Endothelial cell of umbilical vein (primary cell): Measurements from ENCODE around the gene MAP4K2. TPM values are rescaled to one million over a fixed set of nuclear protein-coding genes. Genes with fewer than 3 reads are reported as not detected.

ENCODE experiments used
- BruUV-seq: library from RNA; stranded (reverse); fragments of 400-500 nt; replicated peaks from 2 replicates; lab custom pipeline; 2021; lab: Mats Ljungman, UMichigan
- CTCF ChIA-PET: fragments of 300-600, 350-600 bp; sonication (Branson Sonifier 250); formaldehyde crosslinking; loops from one replicate; lab custom pipeline; 2021; ENCODE audit warnings: antibody characterized with exemption, inconsistent platforms; lab: Charles Lee
- POLR2A ChIA-PET: fragments of 300-600, 350-600 bp; sonication (Branson Sonifier 250); formaldehyde crosslinking; loops from one replicate; lab custom pipeline; 2021; ENCODE audit warnings: antibody characterized with exemption, inconsistent platforms; lab: Charles Lee
- DNase-seq: peaks from one replicate; pipeline ENCODE4 v3.0.0-alpha.2; 2011; ENCODE audit warnings: low read depth, low spot score
- FAIRE-seq: peaks from 2 replicates; lab custom pipeline; 2011; peaks lifted over from hg19 to GRCh38; lab: Jason Lieb, UNC
- H2AFZ ChIP-seq: 2 replicates; pipeline ENCODE4 v1.6.0; 2012; ENCODE audit warnings: low read depth, low read length, control low read depth, inconsistent platforms
- H3K27ac ChIP-seq: 2 replicates; pipeline ENCODE4 v1.5.1; 2011; ENCODE audit warnings: low read depth, mild to moderate bottlenecking, control low read depth, low read length, moderate library complexity; ENCODE audit not compliant: insufficient read depth
- H3K27me3 ChIP-seq, 2 experiments: 2 replicates each; pipeline versions ENCODE4 v1.6.0 to v1.6.1; 2011; ENCODE audit warnings: low read length in 2 of 2, mixed read lengths in 1 of 2; ENCODE audit not compliant: control insufficient read depth in 2 of 2, insufficient read depth in 2 of 2
- H3K36me3 ChIP-seq, 2 experiments: 2 replicates in 1 of 2; 3 replicates in 1 of 2; pipeline ENCODE4 v1.5.1; 2011; ENCODE audit warnings: low read length in 2 of 2, mild to moderate bottlenecking in 1 of 2, moderate library complexity in 1 of 2; ENCODE audit not compliant: control insufficient read depth in 2 of 2, insufficient read depth in 2 of 2; ENCODE audit errors: extremely low read depth in 1 of 2
- H3K4me1 ChIP-seq: 3 replicates; pipeline ENCODE4 v1.5.1; 2011; ENCODE audit warnings: mild to moderate bottlenecking, low read length; ENCODE audit not compliant: control insufficient read depth, insufficient read depth; ENCODE audit errors: extremely low read depth
- H3K4me2 ChIP-seq: 2 replicates; pipeline ENCODE4 v1.6.1; 2011; ENCODE audit warnings: low read length, control low read depth, mixed read lengths; ENCODE audit not compliant: insufficient read depth
- H3K4me3 ChIP-seq, 3 experiments: fragments of 200-600 bp in 1 of 3; sonication (generic), shearing (Covaris generic) in 1 of 3; replicated peaks in 1 of 3; 2 replicates each; pipeline ENCODE4 v1.5.1; 2011 to 2016; ENCODE audit warnings: control low read depth in 3 of 3, low read length in 3 of 3, mild to moderate bottlenecking in 2 of 3, inconsistent platforms in 1 of 3, low read depth in 1 of 3, moderate library complexity in 1 of 3; ENCODE audit not compliant: insufficient read depth in 1 of 3
- H3K79me2 ChIP-seq: 2 replicates; pipeline ENCODE4 v1.6.0; 2012; ENCODE audit warnings: low read length, inconsistent platforms; ENCODE audit not compliant: control insufficient read depth, insufficient read depth
- H3K9ac ChIP-seq: replicated peaks from 2 replicates; pipeline ENCODE3; 2011; ENCODE audit warnings: low read length, control low read depth; ENCODE audit not compliant: insufficient read depth; ENCODE audit errors: extremely low read depth
- H3K9me1 ChIP-seq: replicated peaks from 3 replicates; pipeline ENCODE4 v1.6.0; 2011; ENCODE audit warnings: mild to moderate bottlenecking, low read length; ENCODE audit not compliant: control insufficient read depth, insufficient read depth; ENCODE audit errors: extremely low read depth
- H3K9me3 ChIP-seq: replicated peaks from 2 replicates; pipeline ENCODE4 v1.5.1; 2012; ENCODE audit warnings: low read length, inconsistent platforms; ENCODE audit not compliant: control insufficient read depth, insufficient read depth
- H4K20me1 ChIP-seq: replicated peaks from 2 replicates; pipeline ENCODE3; 2011; ENCODE audit warnings: mild to moderate bottlenecking, low read length; ENCODE audit not compliant: control insufficient read depth, insufficient read depth; ENCODE audit errors: extremely low read depth
- EZH2 ChIP-seq: IDR thresholded peaks from 2 replicates; pipeline ENCODE4 v1.6.1; 2012; ENCODE audit warnings: borderline replicate concordance, low read depth, mild to moderate bottlenecking, moderate library complexity, low read length, inconsistent platforms; ENCODE audit not compliant: severe bottlenecking
- FOS ChIP-seq: IDR thresholded peaks from 2 replicates; pipeline ENCODE4 v1.6.1; 2011; ENCODE audit warnings: mild to moderate bottlenecking, low read length, moderate library complexity, borderline replicate concordance; ENCODE audit not compliant: insufficient read depth
- GATA2 ChIP-seq: IDR thresholded peaks from 2 replicates; pipeline ENCODE4 v1.7.0; 2011; ENCODE audit warnings: low read depth, mild to moderate bottlenecking, moderate library complexity, mixed read lengths, low read length; ENCODE audit not compliant: insufficient read length, insufficient read depth
- JUN ChIP-seq: IDR thresholded peaks from 2 replicates; pipeline ENCODE4 v1.6.1; 2011; ENCODE audit warnings: borderline replicate concordance, low read depth; ENCODE audit not compliant: insufficient read length, insufficient read depth
- MYC ChIP-seq: IDR thresholded peaks from one replicate; pipeline ENCODE4 v1.6.1; 2011; ENCODE audit warnings: mild to moderate bottlenecking, low read depth, low read length
- POLR2A ChIP-seq: IDR thresholded peaks from 2 replicates; pipeline ENCODE4 v1.6.1; 2012; ENCODE audit warnings: low read depth, mild to moderate bottlenecking, control low read depth, low read length
- POLR2AphosphoS5 ChIP-seq: IDR thresholded peaks from 2 replicates; pipeline ENCODE4 v1.6.1; 2012; ENCODE audit warnings: low read depth, mild to moderate bottlenecking, control low read depth, low read length, moderate library complexity; ENCODE audit not compliant: insufficient read depth
- dilution Hi-C: fragments of 300-500 bp; cut with MboI; formaldehyde crosslinking; loops from one replicate; pipeline ENCODE4 v1.15.0; 2019; ENCODE audit warnings: low sequenced_read_pairs; ENCODE audit not compliant: extremely low pct_ligation_motif_present
- intact Hi-C: fragments of 100-400 bp; cut with micrococcal nuclease; formaldehyde crosslinking; loops from one replicate; pipeline ENCODE4 v1.10.0; 2022
- polyA plus RNA-seq, 4 experiments: library from polyadenylated mRNA; depleted of rRNA in 3 of 4; stranded (reverse) in 3 of 4; unstranded in 1 of 4; fragments of >200 nt; gene quantifications; 2 replicates each; pipeline versions ENCODE4 v1.2.1 to v1.2.3, GENCODE V29; 2011 to 2012; ENCODE audit warnings: missing spikeins in 1 of 4
- total RNA-seq: library from RNA; stranded (reverse); gene quantifications from 2 replicates; pipeline ENCODE4 v1.2.3, GENCODE V29; 2021
- TF ChIP-seq, protein P1 (sequence below): IDR thresholded peaks from 2 replicates; pipeline ENCODE4 v1.6.1; 2011; ENCODE audit not compliant: insufficient read depth, insufficient read length
- TF ChIP-seq, protein P2 (sequence below), 2 donors: IDR thresholded peaks; 1 replicate in 1 of 2; 2 replicates in 1 of 2; pipeline ENCODE4 v1.5.1; 2011; ENCODE audit warnings: low read length in 2 of 2, mild to moderate bottlenecking in 2 of 2, moderate library complexity in 2 of 2, control low read depth in 1 of 2, inconsistent platforms in 1 of 2, low read depth in 1 of 2; ENCODE audit not compliant: insufficient read depth in 1 of 2; ENCODE audit errors: extremely low read depth in 1 of 2

MAP4K2 gene
- total and polyA plus RNA-seq, 2 donors (not counting 3 experiments of a cell fraction or from before 2014, with no cell fraction given): 43.3 to 44.0 TPM

DNA sequence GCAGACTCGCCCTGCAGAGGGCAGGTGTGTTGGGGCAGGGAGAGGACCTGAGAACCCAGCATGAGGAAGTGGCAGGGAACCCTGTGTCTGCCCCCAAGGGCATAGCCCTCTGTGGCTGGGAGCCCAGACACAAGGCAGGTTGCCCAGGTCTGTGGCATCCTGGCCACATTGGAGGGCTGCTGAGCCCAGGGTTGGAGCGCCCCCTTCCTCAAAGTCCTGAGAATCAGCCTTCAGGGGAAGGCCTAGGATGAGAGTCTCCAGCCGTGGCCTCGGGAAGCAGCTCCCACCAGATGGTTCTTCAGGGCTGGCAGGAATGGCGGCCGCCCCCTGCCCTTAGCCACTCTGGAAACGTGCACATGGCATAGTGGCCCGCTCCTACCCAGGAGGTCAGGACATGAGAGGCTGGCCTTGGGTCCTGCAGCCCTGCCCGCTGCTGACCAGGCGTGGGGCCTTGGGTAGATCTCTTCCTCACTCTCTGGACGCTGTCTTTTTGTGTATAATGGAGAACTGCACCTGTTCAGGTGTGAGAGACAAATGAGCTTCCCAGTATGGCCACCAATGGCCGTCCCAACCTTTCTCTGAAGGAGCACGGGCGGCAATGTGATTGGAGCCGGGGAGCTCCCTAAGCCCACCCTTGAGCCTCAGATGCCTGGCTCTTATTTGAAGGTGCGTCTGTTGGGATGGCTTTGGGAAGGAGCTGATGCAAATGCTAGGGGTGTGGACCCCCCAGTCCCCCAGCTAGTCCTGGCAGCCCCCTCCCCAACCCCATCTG is 46.0 kb upstream of the MAP4K2 start:
- intact Hi-C loops: no loop called here
- no peak overlapping the region for H3K9ac ChIP-seq
- H3K9me3 ChIP-seq: no peaks in the 10 kb centered on the region
- DNase-seq (no peak), FAIRE-seq (no peak)
- H3K36me3 ChIP-seq: peaks cover 0 to 5% of the 10 kb centered on the region in 2 experiments
- H3K4me2 ChIP-seq: no peak overlapping the region
- no TSS peak for BruUV-seq
- H3K27ac ChIP-seq: no peak overlapping the region
- H3K4me1 ChIP-seq: peaks cover 2% of the 10 kb centered on the region
- dilution Hi-C loops: loop anchor here (10.0 kb wide), 1 partner anchor 46 kb away; no protein-coding TSS in a partner anchor
- ChIA-PET POLR2A (interaction anchor here (1.1 to 4.2 kb wide), 2 partner anchors 20 to 29 kb away, joined by 4 to 24 read pairs; partner anchors contain the start of gene EHD1), CTCF (interaction anchor here (0.8 to 8.2 kb wide), 17 partner anchors 9 to 268 kb away, joined by 3 to 168 read pairs (median 11); partner anchors contain the start of genes ARL2, BATF2, EHD1 and ZNHIT2)
- peaks cover 8% of the 10 kb centered on the region for H3K79me2 ChIP-seq
- H3K4me3 ChIP-seq: no peak overlapping the region
- H3K9me1 ChIP-seq: no peaks in the 10 kb centered on the region
- no peaks in the 10 kb centered on the region for H3K27me3 ChIP-seq
- no peak overlapping the region for H2AFZ ChIP-seq
- no peaks in the 10 kb centered on the region for H4K20me1 ChIP-seq
- TF ChIP-seq, protein P1, sequence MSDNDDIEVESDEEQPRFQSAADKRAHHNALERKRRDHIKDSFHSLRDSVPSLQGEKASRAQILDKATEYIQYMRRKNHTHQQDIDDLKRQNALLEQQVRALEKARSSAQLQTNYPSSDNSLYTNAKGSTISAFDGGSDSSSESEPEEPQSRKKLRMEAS: no peak
- TF ChIP-seq, protein P2, sequence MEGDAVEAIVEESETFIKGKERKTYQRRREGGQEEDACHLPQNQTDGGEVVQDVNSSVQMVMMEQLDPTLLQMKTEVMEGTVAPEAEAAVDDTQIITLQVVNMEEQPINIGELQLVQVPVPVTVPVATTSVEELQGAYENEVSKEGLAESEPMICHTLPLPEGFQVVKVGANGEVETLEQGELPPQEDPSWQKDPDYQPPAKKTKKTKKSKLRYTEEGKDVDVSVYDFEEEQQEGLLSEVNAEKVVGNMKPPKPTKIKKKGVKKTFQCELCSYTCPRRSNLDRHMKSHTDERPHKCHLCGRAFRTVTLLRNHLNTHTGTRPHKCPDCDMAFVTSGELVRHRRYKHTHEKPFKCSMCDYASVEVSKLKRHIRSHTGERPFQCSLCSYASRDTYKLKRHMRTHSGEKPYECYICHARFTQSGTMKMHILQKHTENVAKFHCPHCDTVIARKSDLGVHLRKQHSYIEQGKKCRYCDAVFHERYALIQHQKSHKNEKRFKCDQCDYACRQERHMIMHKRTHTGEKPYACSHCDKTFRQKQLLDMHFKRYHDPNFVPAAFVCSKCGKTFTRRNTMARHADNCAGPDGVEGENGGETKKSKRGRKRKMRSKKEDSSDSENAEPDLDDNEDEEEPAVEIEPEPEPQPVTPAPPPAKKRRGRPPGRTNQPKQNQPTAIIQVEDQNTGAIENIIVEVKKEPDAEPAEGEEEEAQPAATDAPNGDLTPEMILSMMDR (IDR thresholded peaks at IDR 0.05; ENCODE audit: extremely low read depth in 1 of 2, insufficient read depth in 1 of 2, low read depth in 1 of 2, low read length in 2 of 2): no peak
- TF ChIP-seq POLR2A: no peak
- no peak for TF ChIP-seq JUN
- TF ChIP-seq EZH2: no peak
- no peak for TF ChIP-seq FOS
- no peak for TF ChIP-seq MYC
- no peak for TF ChIP-seq POLR2AphosphoS5
- no peak for TF ChIP-seq GATA2
